Suprapubic skin (tissue), 4 donors: ENCODE data around the gene C6orf58. TPM values are rescaled to one million over a fixed set of nuclear protein-coding genes. Genes with fewer than 3 reads are reported as not detected.

Experiments
- DNase-seq, 2 donors: peaks; one replicate each; pipeline ENCODE4 v3.0.0-alpha.2; 2019; ENCODE audit warnings: low spot score in 2 of 2
- H3K27ac ChIP-seq: fragments of 200-600 bp; sonication (generic); one replicate; pipeline ENCODE4 v1.5.1; 2019
- H3K27me3 ChIP-seq: fragments of 200-600 bp; sonication (generic); one replicate; pipeline ENCODE4 v1.5.1; 2019
- H3K36me3 ChIP-seq: fragments of 200-600 bp; sonication (generic); one replicate; pipeline ENCODE4 v1.5.1; 2019
- H3K4me1 ChIP-seq: fragments of 200-600 bp; sonication (generic); one replicate; pipeline ENCODE4 v1.5.1; 2019
- H3K4me3 ChIP-seq: fragments of 200-600 bp; sonication (generic); one replicate; pipeline ENCODE4 v1.5.1; 2019; ENCODE audit warnings: mild to moderate bottlenecking
- H3K9me3 ChIP-seq: fragments of 200-600 bp; sonication (generic); one replicate; pipeline ENCODE4 v1.5.1; 2019
- CTCF ChIP-seq, 2 donors: fragments of 200-600 bp in 1 of 2; fragments of 450-650 bp in 1 of 2; sonication (generic) in 1 of 2; IDR thresholded peaks; one replicate each; pipeline ENCODE4 v1.5.1; 2016 to 2019; ENCODE audit warnings: antibody characterized with exemption in 2 of 2, mild to moderate bottlenecking in 1 of 2, moderate library complexity in 1 of 2
- EP300 ChIP-seq: sonication (generic); formaldehyde crosslinking; IDR thresholded peaks from one replicate; pipeline ENCODE4 v1.6.1; 2017; ENCODE audit warnings: antibody characterized with exemption
- POLR2A ChIP-seq, 2 donors: fragments of 450-650 bp; IDR thresholded peaks; one replicate each; pipeline ENCODE4 v1.6.1; 2017; ENCODE audit warnings: antibody characterized with exemption in 2 of 2, mild to moderate bottlenecking in 2 of 2, moderate library complexity in 2 of 2
- POLR2AphosphoS5 ChIP-seq, 3 donors: sonication (generic); formaldehyde crosslinking; IDR thresholded peaks; one replicate each; pipeline ENCODE4 v1.6.1; 2017; ENCODE audit warnings: antibody characterized with exemption in 3 of 3
- WGBS: methylation state at CpG from one replicate; pipeline ENCODE4 v1.1.5; 2018; 5-methylcytosine and 5-hydroxymethylcytosine counted together
- total RNA-seq, 4 donors: library from RNA; depleted of rRNA; stranded (reverse); fragments of >200 nt; gene quantifications; one replicate each; pipeline ENCODE4 v1.1.0, GENCODE V29; 2016

Gene C6orf58
- total RNA-seq, 4 donors from 2014 or later, result not detected

DNA sequence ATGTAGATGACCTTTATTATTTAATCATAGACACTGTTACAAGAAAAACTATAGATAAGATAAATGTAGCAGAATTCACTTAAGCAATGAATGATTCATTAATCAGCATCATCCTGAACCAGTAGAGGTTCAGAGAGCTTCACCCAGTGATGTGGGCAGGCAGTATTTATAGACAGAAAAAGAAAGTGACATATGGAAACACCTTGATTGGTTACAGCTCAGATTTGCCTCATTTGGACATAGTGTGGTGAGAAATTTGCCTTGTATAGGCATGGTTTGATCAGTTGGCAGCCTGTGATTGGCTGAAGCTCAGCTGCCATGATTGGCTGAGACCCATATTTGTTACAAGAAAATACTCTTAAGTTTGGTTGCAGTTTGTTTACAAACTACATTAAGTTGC lies 4.6 kb downstream of the C6orf58 start:
- TF ChIP-seq POLR2A (IDR thresholded peaks at IDR 0.05) (no peak), POLR2AphosphoS5 (IDR thresholded peaks at IDR 0.05) (no peak), EP300 (no peak), CTCF (IDR thresholded peaks at IDR 0.05) (no peak)
- H3K27me3 ChIP-seq, result no peaks in the 10 kb centered on the region
- no peaks in the 10 kb centered on the region for H3K36me3 ChIP-seq
- H3K4me1 ChIP-seq, result no peaks in the 10 kb centered on the region
- no peak for DNase-seq
- H3K27ac ChIP-seq, result no peak overlapping the region
- no peaks in the 10 kb centered on the region for H3K9me3 ChIP-seq
- no peak overlapping the region for H3K4me3 ChIP-seq

DNA sequence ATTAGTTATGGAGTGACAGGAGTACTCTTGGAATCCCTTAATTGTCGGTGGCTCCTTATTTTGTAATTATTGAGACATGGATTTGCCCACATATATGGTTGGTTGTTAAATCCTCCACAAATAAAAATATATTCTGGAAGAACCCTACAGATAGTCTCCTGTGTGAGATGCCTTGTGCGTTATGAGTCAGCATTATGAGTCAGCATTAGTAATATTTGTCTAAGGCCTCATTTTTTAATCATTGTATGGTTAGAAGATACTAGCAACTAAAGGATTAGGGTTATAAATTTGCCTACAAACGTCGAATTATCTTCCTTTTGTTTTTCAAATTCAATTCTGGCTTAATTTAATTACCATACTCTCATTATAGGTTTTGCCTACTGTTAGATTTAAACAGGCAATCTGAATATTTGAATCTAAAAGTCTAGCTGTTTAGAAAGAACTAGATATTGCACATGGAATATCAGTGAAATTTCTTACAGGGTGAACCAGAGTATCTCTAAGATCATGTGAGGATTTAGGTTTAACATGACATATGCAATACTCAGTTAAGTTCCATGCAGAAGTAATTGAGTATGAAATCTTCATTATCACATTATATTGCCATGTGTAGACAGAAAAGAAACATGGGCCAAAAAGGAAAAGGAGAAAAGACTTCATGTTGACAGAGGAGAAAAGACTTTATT lies 5.9 kb downstream of the C6orf58 start:
- no peaks in the 10 kb centered on the region for H3K36me3 ChIP-seq
- TF ChIP-seq POLR2A (IDR thresholded peaks at IDR 0.05) (no peak), POLR2AphosphoS5 (IDR thresholded peaks at IDR 0.05) (no peak), EP300 (no peak)
- H3K27me3 ChIP-seq, result no peaks in the 10 kb centered on the region
- no peak overlapping the region for H3K4me3 ChIP-seq
- WGBS, result 81% methylated on average over 4 of the region's 4 CpGs
- DNase-seq, result no peak
- H3K4me1 ChIP-seq, result no peaks in the 10 kb centered on the region
- no peaks in the 10 kb centered on the region for H3K9me3 ChIP-seq
- H3K27ac ChIP-seq, result no peak overlapping the region

GRCh38 chr6:127585123-127585522 lies 8.1 kb downstream of the C6orf58 start:
- no peak for DNase-seq
- no peaks in the 10 kb centered on the region for H3K4me1 ChIP-seq
- no peak overlapping the region for H3K4me3 ChIP-seq
- TF ChIP-seq POLR2A (IDR thresholded peaks at IDR 0.05) (no peak), POLR2AphosphoS5 (IDR thresholded peaks at IDR 0.05) (no peak), EP300 (no peak), CTCF (IDR thresholded peaks at IDR 0.05) (no peak)
- H3K36me3 ChIP-seq, result no peaks in the 10 kb centered on the region
- WGBS, result 90% methylated on average over 2 of the region's 2 CpGs
- H3K27me3 ChIP-seq, result no peaks in the 10 kb centered on the region
- H3K27ac ChIP-seq, result no peak overlapping the region
- H3K9me3 ChIP-seq, result no peaks in the 10 kb centered on the region

DNA sequence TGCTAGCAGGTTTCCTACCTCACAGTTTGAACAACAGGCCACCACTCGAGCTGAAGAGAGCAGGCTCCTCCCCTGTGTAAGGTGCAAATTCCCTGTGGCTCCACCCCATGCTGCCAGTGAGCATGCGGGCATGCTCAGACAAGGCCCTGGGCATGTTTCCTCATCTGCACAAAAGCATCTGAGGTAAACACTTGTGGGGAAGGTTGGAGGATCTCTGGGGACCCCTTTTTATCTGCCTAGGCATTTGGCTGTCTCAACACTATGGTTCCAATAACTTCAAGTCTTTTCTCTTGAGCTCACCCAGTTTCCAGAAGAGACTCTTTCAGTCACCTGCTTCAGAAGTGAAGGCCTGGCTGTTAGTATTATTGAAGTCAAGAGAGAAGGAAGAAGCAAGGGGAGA lies 9.4 kb downstream of the C6orf58 start:
- 15% methylated on average over 2 of the region's 2 CpGs for WGBS
- no peak for DNase-seq
- no peak overlapping the region for H3K4me3 ChIP-seq
- no peak for TF ChIP-seq CTCF (IDR thresholded peaks at IDR 0.05)
- TF ChIP-seq POLR2A (IDR thresholded peaks at IDR 0.05), result no peak
- TF ChIP-seq EP300, result no peak
- no peak for TF ChIP-seq POLR2AphosphoS5 (IDR thresholded peaks at IDR 0.05)
- H3K27ac ChIP-seq, result no peak overlapping the region
- H3K27me3 ChIP-seq, result no peaks in the 10 kb centered on the region
- H3K36me3 ChIP-seq, result no peaks in the 10 kb centered on the region
- H3K9me3 ChIP-seq, result no peaks in the 10 kb centered on the region
- no peaks in the 10 kb centered on the region for H3K4me1 ChIP-seq

DNA sequence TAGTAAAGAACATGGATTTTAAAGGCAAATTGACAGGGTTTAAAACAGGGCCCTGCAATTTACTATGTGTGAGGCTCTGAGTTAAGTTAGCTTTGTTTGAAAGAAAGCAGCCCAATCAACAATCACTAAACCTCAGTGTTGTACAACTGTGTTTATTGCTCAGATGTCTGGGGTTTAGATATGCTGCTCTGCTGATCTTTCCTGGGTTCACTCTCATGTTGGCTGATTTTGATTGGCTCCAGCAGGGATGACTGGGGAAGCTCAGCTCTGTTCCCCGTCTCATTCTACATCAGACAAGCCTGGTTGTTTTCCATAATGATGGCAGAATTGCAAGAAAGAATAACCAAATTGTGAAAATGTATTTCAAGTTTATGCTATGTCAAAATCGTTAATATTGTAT lies 10.9 kb downstream of the C6orf58 start:
- Histone ChIP-seq H3K4me1 (no peaks in the 10 kb centered on the region), H3K4me3 (no peak overlapping the region), H3K27me3 (no peaks in the 10 kb centered on the region), H3K36me3 (no peaks in the 10 kb centered on the region), H3K27ac (no peak overlapping the region), H3K9me3 (no peaks in the 10 kb centered on the region)
- TF ChIP-seq POLR2A (IDR thresholded peaks at IDR 0.05) (no peak), EP300 (no peak), POLR2AphosphoS5 (IDR thresholded peaks at IDR 0.05) (no peak), CTCF (IDR thresholded peaks at IDR 0.05) (no peak)
- no peak for DNase-seq
- 82% methylated on average over 2 of the region's 2 CpGs for WGBS

GRCh38 chr6:127589135-127589534 lies 12.2 kb downstream of the C6orf58 start:
- no peak for DNase-seq
- Histone ChIP-seq H3K9me3 (no peaks in the 10 kb centered on the region), H3K36me3 (no peaks in the 10 kb centered on the region), H3K4me1 (no peaks in the 10 kb centered on the region), H3K27ac (no peak overlapping the region), H3K4me3 (no peak overlapping the region), H3K27me3 (no peaks in the 10 kb centered on the region)
- TF ChIP-seq EP300, result no peak
- TF ChIP-seq POLR2AphosphoS5 (IDR thresholded peaks at IDR 0.05), result no peak
- no peak for TF ChIP-seq CTCF (IDR thresholded peaks at IDR 0.05)
- TF ChIP-seq POLR2A (IDR thresholded peaks at IDR 0.05), result no peak
